Activated CD4-positive, alpha-beta T cell treated with anti-CD3 and anti-CD28 coated beads, Interleukin-2, Interleukin-6, amounts not matched to agents 100 ng/mL and 50 ng/mL, durations not matched to agents 16 hours and 8 hours (primary cell): Measurements from ENCODE around the gene SLU7.
"Not testable (repeated sequence)": the region's sequence is repeated elsewhere in the genome, so short reads cannot be mapped to it uniquely, and the experiment has no call there.

Experiments
- DNase-seq: peaks from one replicate; pipeline ENCODE4 v3.0.0-alpha.2; 2020

Gene SLU7

DNA sequence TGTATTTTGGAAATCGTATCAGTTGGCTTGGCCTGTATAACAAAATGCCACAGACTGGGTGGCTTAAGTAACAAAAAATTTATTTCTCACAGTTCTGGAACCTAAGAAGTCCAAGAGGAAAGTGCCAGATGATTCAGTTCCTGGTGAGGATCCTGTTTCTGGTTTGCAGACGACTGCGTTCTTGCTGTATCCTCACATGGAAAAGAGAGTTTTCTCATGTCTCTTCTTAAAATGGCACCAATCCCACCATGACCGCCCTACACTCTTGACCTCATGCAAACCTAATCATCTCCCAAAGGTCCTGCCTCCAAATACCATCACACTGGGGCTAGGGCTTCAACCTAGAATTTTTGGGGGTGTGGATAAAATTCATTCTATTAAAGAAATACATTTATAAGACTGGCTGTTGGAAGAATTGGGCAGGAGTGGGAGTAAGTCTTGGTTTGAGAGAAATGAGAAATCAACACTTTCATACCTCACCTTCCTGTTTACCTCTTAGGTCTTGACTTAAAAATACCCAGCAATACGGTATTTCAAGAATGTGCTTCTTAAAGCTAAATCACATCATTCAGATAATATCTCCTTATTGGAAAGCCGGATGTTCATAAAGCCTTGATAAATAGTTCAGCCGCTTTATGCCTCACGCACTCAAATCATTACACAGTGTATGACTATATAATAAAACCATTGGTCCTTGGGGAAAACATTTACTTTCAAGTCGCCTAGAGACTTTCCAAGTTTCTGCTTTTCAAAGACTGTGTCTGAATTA, 31.5 kb upstream of the SLU7 start:
- DNase-seq, result no peak

- no peak for DNase-seq
Observed at GRCh38 chr5:160449458-160449857, 30.6 kb upstream of the SLU7 start.

GRCh38 chr5:160448886-160449285, 30.0 kb upstream of the SLU7 start:
- DNase-seq, result no peak

DNA sequence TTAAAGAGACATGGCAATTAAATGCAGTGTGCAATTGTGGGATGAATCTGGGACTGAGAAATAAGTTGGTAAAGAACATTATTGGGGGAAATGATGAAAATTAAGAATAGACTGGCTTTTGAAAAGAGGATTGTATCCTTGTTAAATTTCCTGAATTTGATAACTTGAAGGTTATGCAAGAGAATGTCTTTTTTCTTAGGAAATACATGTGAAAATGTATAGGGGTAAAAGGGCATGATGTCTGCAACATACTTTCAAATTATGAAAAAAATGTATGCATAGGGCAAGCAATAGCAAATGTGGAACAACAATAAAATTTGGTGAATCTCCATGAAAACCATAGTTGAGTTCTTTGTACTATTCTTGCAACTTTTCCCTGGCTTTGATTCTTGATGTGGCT, 26.9 kb upstream of the SLU7 start:
- no peak for DNase-seq

- no peak for DNase-seq
Observed at GRCh38 chr5:160445132-160445531, 26.3 kb upstream of the SLU7 start.

DNA sequence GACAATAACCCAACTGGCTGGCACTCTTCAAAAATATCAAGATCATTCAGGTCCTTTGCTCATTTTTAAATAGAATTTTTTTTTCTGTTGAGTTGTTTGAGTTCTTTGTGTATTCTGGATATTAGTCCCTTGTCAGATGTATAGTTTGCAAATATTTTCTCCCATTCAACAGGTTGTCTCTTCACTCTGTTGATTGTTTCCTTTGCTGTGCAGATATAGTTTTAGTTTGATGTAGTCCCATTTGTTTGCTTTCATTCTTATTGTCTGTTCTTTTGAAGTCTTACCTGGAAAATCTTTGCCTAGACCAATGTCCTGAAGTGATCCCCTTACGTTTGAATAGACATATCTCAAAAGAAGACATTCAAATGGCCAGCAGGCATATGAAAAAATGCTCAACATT, 25.5 kb upstream of the SLU7 start:
- DNase-seq, result no peak

DNA sequence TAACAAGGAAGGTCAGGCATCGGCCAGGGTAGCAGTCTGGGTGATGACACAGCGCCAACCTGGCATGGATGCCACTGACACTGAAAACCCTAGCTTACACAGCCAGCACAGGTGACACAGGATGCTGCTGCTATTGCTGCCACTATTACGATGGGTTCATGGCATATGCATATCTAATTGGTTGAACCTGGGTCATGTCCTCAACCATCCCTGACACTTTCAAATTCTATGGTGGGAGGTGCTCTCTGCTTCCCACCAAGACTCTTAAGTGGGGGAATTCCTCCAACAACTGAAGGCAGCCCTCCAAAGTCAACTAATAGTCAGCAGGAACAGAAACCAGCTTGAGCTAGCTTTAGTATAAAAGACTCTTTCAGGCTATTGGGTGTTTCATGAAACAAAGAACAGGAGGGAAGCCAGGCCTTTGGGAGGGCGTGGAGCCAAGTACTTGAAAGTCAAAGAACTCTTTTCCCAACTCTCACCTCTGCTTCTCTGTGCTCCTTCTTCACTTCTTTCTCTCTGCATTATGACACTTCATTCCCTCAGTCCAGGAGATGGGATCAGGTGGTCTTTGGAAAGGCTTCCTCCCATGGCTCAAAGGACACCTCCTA, 24.0 kb upstream of the SLU7 start:
- DNase-seq, result no peak

GRCh38 chr5:160441311-160441781, 22.5 kb upstream of the SLU7 start:
- no peak for DNase-seq

DNA sequence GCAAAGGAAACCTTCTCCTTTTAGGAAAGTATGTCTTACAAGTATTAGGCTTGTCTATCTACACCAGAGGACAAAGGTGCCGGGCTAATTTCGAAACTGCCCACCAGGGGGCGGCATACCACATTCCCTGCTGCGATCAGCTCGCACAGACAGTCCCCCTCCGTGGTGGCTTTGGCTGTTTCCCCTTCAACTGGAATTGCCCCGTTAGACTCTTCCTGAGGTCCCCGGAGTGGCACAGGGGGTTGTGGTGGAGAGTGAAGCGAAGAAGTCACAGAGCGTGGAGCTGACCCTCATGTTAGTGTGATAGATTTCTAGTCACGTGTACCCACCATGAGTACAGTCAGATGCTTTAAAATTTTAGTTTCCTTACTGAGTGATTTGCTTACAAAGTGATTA, 20.3 kb upstream of the SLU7 start:
- peak; percentile 93 for DNase-seq

DNA sequence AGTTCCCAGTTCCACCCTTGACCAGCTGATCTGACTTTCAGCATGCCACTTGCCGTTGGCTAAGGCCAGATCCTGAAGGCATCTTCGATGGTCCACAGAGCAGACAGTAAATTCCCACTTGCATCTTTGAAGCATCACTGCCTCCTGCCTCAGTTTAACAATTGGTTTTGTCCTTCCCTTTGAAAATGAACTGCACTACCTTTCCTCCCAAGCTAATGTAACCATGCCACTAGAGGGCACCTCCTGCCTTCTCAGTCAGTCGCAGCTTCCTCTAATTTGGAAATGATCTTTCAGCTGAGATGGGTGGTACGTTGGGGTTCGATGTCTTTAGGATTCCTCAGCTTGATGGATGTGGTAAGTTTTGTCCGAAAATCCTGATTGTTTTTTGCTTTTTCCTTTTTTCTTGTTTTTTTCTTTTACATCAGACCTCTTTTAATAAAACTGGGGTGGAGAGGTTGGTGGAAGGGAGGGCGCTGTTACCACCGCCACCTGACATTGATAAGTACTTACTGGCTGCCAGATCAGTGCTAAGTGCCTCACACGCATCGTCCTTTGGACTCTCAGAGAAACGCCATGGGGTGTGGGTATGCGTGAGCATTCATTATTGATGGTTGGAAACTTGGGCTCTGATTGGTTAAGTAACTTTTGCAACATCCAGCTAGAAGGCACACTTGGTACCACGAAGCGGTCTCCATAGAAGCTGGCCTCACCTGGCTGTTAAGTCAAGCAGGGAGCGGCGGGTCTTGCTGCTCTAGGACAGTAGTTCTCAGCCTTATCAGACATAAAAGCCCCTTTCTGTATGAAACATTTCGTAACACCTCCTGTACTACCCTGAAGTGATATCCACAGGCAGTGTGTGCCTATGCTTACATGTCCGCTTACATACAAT, 19.7 kb upstream of the SLU7 start:
- peak; percentile 86 for DNase-seq

- DNase-seq, result no peak
Observed at GRCh38 chr5:160437271-160437670, 18.4 kb upstream of the SLU7 start.

DNA sequence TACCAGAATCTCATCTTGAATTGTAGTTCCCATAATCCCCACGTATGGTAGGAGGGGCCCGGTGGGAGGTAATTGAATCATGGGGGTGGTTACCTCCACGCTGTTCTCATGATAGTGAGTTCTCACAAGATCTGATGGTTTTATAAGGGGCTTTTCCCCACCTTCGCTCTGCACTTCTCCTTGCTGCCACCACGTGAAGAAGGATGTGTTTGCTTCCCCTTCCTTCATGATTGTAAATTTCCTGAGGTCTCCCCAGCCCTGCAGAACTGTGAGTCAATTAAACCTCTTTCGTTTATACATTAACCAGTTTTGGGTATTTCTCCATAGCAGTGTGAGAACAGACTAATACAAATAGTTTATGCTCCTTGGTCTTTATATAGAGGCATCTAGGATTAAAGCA, 17.8 kb upstream of the SLU7 start:
- DNase-seq, result not testable (repeated sequence)

GRCh38 chr5:160436017-160436416, 17.1 kb upstream of the SLU7 start:
- no peak for DNase-seq

- DNase-seq, result no peak
Observed at GRCh38 chr5:160435532-160435931, 16.7 kb upstream of the SLU7 start.

DNA sequence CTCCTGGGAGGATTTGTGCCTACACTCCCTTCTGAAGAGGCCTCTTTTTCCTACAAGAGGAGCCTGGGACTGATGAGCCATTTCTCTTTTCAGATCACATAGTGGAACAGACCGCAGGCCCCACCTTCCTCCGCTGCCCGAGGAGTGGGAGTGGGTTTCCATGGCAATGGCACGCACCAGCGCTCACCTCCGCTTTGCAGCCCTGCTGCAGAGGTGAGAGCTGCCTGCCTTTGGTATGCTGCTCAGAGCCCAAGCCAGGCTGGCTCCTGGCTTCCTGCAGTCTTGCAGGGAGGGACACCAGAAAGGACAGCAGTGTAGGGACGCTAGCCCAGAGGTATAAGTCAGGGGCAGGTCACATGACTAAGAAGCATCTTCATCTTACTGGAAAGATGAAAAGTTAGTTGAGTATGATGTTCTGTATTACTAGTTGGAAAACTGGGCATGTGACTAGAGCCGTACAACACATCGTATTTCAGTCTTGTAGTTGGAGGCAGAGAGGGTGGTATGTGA, 15.2 kb upstream of the SLU7 start:
- no peak for DNase-seq

DNA sequence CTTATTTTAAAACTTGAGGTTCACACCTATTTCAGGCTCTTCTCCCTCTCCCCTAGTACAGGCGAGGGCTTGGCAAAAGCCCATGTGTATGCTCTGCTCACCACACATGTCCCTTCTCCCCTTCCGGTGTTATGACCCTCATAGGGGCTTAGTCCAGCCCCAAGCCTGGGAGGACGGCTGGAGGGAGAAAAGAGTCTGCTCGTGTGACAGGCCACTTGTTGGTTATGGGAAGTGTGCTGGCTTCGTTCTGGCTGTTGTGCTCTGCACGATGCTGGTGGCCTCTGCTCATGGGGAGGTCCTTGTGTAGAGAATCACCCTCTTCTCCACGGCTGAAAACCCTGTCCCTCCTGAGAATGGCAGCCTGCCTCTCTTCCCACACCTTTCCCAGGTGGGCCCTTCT, 13.9 kb upstream of the SLU7 start:
- DNase-seq, result no peak

GRCh38 chr5:160432196-160432595, 13.3 kb upstream of the SLU7 start:
- no peak for DNase-seq

DNA sequence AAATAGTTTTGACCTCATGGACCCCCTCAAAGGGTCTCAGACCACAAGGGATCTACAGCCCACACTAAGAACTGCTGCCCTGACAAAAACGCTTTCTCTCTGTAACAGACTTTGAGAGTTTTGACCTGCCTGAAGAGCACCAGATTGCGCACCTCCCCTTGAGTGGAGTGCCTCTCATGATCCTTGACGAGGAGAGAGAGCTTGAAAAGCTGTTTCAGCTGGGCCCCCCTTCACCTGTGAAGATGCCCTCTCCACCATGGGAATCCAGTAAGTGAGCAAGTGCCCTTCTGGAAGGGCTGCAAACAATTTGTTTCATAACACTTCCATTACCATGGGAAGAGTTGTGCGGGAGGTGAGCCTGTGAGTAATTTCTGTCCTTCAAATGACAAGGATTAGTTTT, 8.7 kb upstream of the SLU7 start:
- no peak for DNase-seq

- DNase-seq, result no peak
Observed at GRCh38 chr5:160423099-160423498, 4.2 kb upstream of the SLU7 start.

DNA sequence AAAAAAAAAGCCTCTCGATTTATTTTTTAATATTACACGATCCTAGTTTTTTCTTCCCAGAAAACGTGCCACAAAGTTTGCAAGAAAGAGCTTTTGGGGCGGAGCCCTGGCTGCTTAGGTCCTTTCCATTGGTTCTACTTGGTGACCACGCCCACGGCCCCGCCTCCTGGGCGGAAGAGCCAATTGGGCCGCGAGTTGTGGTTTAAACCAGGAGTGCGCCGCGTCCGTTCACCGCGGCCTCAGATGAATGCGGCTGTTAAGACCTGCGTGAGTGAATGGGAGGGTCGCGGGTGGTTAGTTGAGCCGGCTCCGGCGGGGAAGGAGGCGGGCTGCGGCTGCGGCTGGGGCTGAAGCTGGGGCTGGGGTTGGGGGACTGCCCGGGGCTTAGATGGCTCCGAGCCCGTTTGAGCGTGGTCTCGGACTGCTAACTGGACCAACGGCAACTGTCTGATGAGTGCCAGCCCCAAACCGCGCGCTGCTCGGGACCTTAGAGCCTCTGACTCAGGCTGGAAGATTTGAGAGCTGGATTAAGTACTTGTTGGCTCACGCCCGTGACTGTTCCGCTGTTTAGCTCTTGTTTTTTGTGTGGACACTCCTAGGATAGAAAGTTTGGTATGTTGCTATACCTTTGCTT, 2.9 kb upstream of the SLU7 start, which contains the start of gene PTTG1:
Gene PTTG1, plus strand, starts transcription at position 231 of the 634 bp plus-strand sequence. CDS start 458 bp downstream, outside the sequence.
- DNase-seq, result peak; percentile 97

GRCh38 chr5:160420331-160420610, 1.4 kb upstream of the SLU7 start:
- DNase-seq, result no peak

DNA sequence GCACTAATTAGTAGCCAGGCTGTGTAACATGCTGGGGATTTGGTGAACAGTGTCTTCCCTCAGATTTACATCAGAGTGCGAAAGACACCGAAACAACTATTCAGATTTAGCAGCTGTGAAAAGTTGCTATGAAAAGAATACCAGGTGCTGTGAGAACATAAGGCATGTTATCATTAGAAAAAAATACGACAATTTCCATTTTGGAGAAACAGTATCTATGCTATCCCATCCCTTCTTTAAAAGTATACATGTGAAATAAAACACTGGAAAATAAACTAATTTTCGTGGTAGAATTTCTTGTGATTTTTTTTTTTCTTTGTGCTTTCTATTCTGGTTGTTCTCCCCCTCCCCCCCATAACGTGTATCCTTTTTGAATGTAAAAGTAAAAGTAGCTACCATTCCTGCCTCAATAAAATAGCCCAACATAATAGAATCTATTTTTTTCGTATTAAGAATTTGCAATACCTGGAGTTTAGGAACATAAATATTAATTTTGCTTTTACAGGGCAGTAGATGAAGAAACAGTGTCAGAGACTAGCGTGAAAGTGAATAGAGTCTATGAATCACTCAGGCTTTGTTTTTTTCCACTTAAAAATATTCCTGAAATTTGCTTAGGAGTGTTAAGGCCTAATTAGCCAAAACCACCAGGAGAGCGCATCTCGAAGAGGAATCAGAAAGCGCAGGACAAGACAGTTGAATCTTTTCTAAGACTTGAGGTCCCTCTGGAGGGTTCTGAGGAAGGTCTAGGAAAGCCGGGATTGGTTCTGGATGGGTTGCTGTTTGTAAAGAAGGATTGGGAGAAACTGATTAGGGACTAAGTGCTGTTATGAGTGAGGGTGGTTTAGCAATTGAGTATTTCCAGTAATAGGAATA, 813 bp upstream of the SLU7 start:
- no peak for DNase-seq
